H9 (cell line): ENCODE data around the gene TRIM65. TPM values are rescaled to one million over a fixed set of nuclear protein-coding genes. Genes with fewer than 3 reads are reported as not detected.

ENCODE experiments used
- DNase-seq: peaks from one replicate; pipeline ENCODE4 v3.0.0-alpha.2; 2017
- H2AFZ ChIP-seq: one replicate; pipeline ENCODE4 v1.6.1; 2013; ENCODE audit warnings: mild to moderate bottlenecking, low read length, control low read depth, moderate library complexity
- H2AK5ac ChIP-seq: 2 replicates; pipeline ENCODE4 v1.6.1; 2013; ENCODE audit warnings: low read length, control low read depth, mixed read lengths; ENCODE audit not compliant: insufficient read length
- H2BK120ac ChIP-seq: one replicate; pipeline ENCODE4 v1.6.1; 2013; ENCODE audit warnings: low read depth, mild to moderate bottlenecking, low read length, control low read depth, inconsistent platforms; ENCODE audit not compliant: poor library complexity, severe bottlenecking
- H2BK12ac ChIP-seq: 2 replicates; pipeline ENCODE4 v1.6.1; 2013; ENCODE audit warnings: low read length, control low read depth, mixed read lengths, low read depth; ENCODE audit not compliant: insufficient read length
- H2BK15ac ChIP-seq: 2 replicates; pipeline ENCODE4 v1.6.1; 2013; ENCODE audit warnings: low read depth, low read length, control low read depth
- H2BK20ac ChIP-seq: one replicate; pipeline ENCODE4 v1.6.1; 2013; ENCODE audit warnings: low read depth, mild to moderate bottlenecking, low read length, control low read depth, inconsistent platforms; ENCODE audit not compliant: poor library complexity, severe bottlenecking
- H2BK5ac ChIP-seq: 2 replicates; pipeline ENCODE4 v1.6.1; 2013; ENCODE audit warnings: low read length, control low read depth, mixed read lengths; ENCODE audit not compliant: insufficient read length
- H3K14ac ChIP-seq: 2 replicates; pipeline ENCODE4 v1.6.1; 2013; ENCODE audit warnings: low read length, control low read depth; ENCODE audit not compliant: insufficient read depth
- H3K18ac ChIP-seq: 2 replicates; pipeline ENCODE4 v1.6.1; 2013; ENCODE audit warnings: low read depth, mild to moderate bottlenecking, mixed read lengths, low read length, control low read depth; ENCODE audit not compliant: insufficient read length
- H3K23ac ChIP-seq: 2 replicates; pipeline ENCODE4 v1.6.1; 2013; ENCODE audit warnings: low read length, control low read depth, mixed read lengths, low read depth; ENCODE audit not compliant: insufficient read length
- H3K23me2 ChIP-seq: 2 replicates; pipeline ENCODE4 v1.6.1; 2013; ENCODE audit warnings: low read depth, mild to moderate bottlenecking, mixed read lengths, low read length, control low read depth; ENCODE audit not compliant: insufficient read length, poor library complexity, severe bottlenecking
- H3K27ac ChIP-seq: 2 replicates; pipeline ENCODE4 v1.5.1; 2013; ENCODE audit warnings: low read length, control low read depth, mixed read lengths, low read depth; ENCODE audit not compliant: insufficient read length
- H3K27me3 ChIP-seq: 2 replicates; pipeline ENCODE4 v1.6.1; 2013; ENCODE audit warnings: low read length, control low read depth, inconsistent platforms; ENCODE audit not compliant: insufficient read depth
- H3K4ac ChIP-seq: 2 replicates; pipeline ENCODE4 v1.6.1; 2013; ENCODE audit warnings: low read depth, mild to moderate bottlenecking, control low read depth, inconsistent platforms, low read length, moderate library complexity
- H3K4me1 ChIP-seq: 2 replicates; pipeline ENCODE4 v1.6.1; 2013; ENCODE audit warnings: low read length, control low read depth, inconsistent platforms; ENCODE audit not compliant: insufficient read depth
- H3K4me2 ChIP-seq: 2 replicates; pipeline ENCODE4 v1.6.1; 2013; ENCODE audit warnings: low read length, control low read depth, mixed read lengths; ENCODE audit not compliant: insufficient read length, insufficient read depth
- H3K56ac ChIP-seq: 2 replicates; pipeline ENCODE4 v1.6.1; 2013; ENCODE audit warnings: low read depth, mild to moderate bottlenecking, mixed read lengths, low read length, control low read depth; ENCODE audit not compliant: insufficient read length
- H3K79me1 ChIP-seq: 2 replicates; pipeline ENCODE4 v1.6.1; 2013; ENCODE audit warnings: low read depth, mild to moderate bottlenecking, moderate library complexity, low read length, control low read depth, inconsistent platforms; ENCODE audit not compliant: insufficient read depth, poor library complexity, severe bottlenecking
- H3K79me2 ChIP-seq: 2 replicates; pipeline ENCODE4 v1.6.1; 2013; ENCODE audit warnings: low read length, control low read depth, inconsistent platforms; ENCODE audit not compliant: insufficient read depth
- H3K9ac ChIP-seq: 2 replicates; pipeline ENCODE4 v1.6.1; 2013; ENCODE audit warnings: low read length, control low read depth, mixed read lengths; ENCODE audit not compliant: insufficient read length; ENCODE audit errors: extremely low read depth
- H3K9me3 ChIP-seq: one replicate; pipeline ENCODE4 v1.6.1; 2013; ENCODE audit warnings: low read depth, low read length, inconsistent platforms; ENCODE audit not compliant: control insufficient read depth
- H3T11ph ChIP-seq: one replicate; pipeline ENCODE4 v1.6.1; 2013; ENCODE audit warnings: mild to moderate bottlenecking, low read length, control low read depth, inconsistent platforms
- H4K20me1 ChIP-seq: one replicate; pipeline ENCODE4 v1.6.1; 2013; ENCODE audit not compliant: control insufficient read depth, insufficient read length, insufficient read depth
- H4K5ac ChIP-seq: 2 replicates; pipeline ENCODE4 v1.6.1; 2013; ENCODE audit warnings: low read depth, mild to moderate bottlenecking, mixed read lengths, low read length, control low read depth; ENCODE audit not compliant: insufficient read length
- H4K8ac ChIP-seq: replicated peaks from 2 replicates; pipeline ENCODE4 v1.6.1; 2013; ENCODE audit warnings: low read length, control low read depth, mixed read lengths, low read depth; ENCODE audit not compliant: insufficient read length
- H4K91ac ChIP-seq: 2 replicates; pipeline ENCODE4 v1.6.1; 2013; ENCODE audit warnings: low read depth, mild to moderate bottlenecking, moderate library complexity, mixed read lengths, low read length, control low read depth; ENCODE audit not compliant: insufficient read length
- H3K27ac Mint-ChIP-seq, 3 experiments: 2 replicates in 2 of 3; 3 replicates in 1 of 3; pipeline ENCODE4 v1.8.0; 2020 to 2021; ENCODE audit warnings: mixed read lengths in 3 of 3, mild to moderate bottlenecking in 1 of 3, moderate library complexity in 1 of 3
- H3K27me3 Mint-ChIP-seq: 2 replicates; pipeline ENCODE4 v1.8.0; 2021; ENCODE audit warnings: low read depth, mild to moderate bottlenecking, moderate library complexity, mixed read lengths
- H3K36me3 Mint-ChIP-seq, 3 experiments: 2 replicates in 2 of 3; 3 replicates in 1 of 3; pipeline ENCODE4 v1.8.0; 2020 to 2021; ENCODE audit warnings: low read depth in 3 of 3, mixed read lengths in 3 of 3; ENCODE audit not compliant: insufficient read depth in 1 of 3
- H3K4me1 Mint-ChIP-seq, 2 experiments: 2 replicates each; pipeline ENCODE4 v1.8.0; 2020; ENCODE audit warnings: mixed read lengths in 2 of 2
- H3K4me3 Mint-ChIP-seq, 2 experiments: 2 replicates in 1 of 2; 3 replicates in 1 of 2; pipeline ENCODE4 v1.8.0; 2020 to 2021; ENCODE audit warnings: mild to moderate bottlenecking in 2 of 2, mixed read lengths in 2 of 2, moderate library complexity in 1 of 2
- H3K9me3 Mint-ChIP-seq, 2 experiments: 2 replicates in 1 of 2; 3 replicates in 1 of 2; pipeline ENCODE4 v1.8.0; 2020; ENCODE audit warnings: mild to moderate bottlenecking in 2 of 2, mixed read lengths in 2 of 2, moderate library complexity in 1 of 2
- WGBS: extraction: QIAGEN DNeasy Blood & Tissue Kit; methylation state at CpG from one replicate; pipeline ENCODE4 v1.1.7; 2013; ENCODE audit warnings: missing lambda C conversion rate, low lambda C conversion rate, mixed read lengths; ENCODE audit not compliant: insufficient read length; ENCODE audit errors: extremely low coverage; 5-methylcytosine and 5-hydroxymethylcytosine counted together
- total RNA-seq: library from RNA; stranded (reverse); gene quantifications from 2 replicates; pipeline ENCODE4 v1.2.1, GENCODE V29; 2021
- TF ChIP-seq, protein P1 (sequence below): fragments of 200-600 bp; sonication (generic); conservative IDR thresholded peaks from 3 replicates; pipeline ENCODE4 v1.8.0; 2021; ENCODE audit warnings: antibody characterized with exemption, mild to moderate bottlenecking

TRIM65 gene
- total RNA-seq, 1 experiment from 2014 or later, result 34.1 TPM

GRCh38 chr17:75847614-75848522 is 48.9 kb downstream of the TRIM65 start:
- Histone ChIP-seq H4K20me1 (peaks cover 2% of the 10 kb centered on the region), H3T11ph (no peak overlapping the region), H2AFZ (no peak overlapping the region), H3K23ac (no peak overlapping the region), H2BK5ac (no peak overlapping the region), H2BK15ac (no peak overlapping the region), H3K79me2 (no peaks in the 10 kb centered on the region), H4K8ac (no peak overlapping the region), H2BK20ac (no peak overlapping the region), H3K79me1 (no peaks in the 10 kb centered on the region), H2BK12ac (no peak overlapping the region), H2AK5ac (no peak overlapping the region), H3K14ac (no peak overlapping the region), H3K27me3 (no peaks in the 10 kb centered on the region), H3K4me1 (no peaks in the 10 kb centered on the region), H3K27ac (no peak overlapping the region), H3K4me2 (no peak overlapping the region), H4K91ac (no peak overlapping the region), H3K18ac (no peak overlapping the region), H3K4ac (no peak overlapping the region), H3K56ac (no peak overlapping the region), H3K23me2 (no peaks in the 10 kb centered on the region), H2BK120ac (no peak overlapping the region), H3K9me3 (no peaks in the 10 kb centered on the region), H4K5ac (no peak overlapping the region), H3K9ac (no peak overlapping the region)
- H3K27ac Mint-ChIP-seq, result peak overlapping the region in 2 of 3 experiments; percentile 71 to 93; a peak in 2 of 7 replicates
- H3K4me3 Mint-ChIP-seq, result no peak overlapping the region
- peaks cover 5 to 20% of the 10 kb centered on the region in 2 experiments; a peak in 3 of 4 replicates for H3K4me1 Mint-ChIP-seq
- TF ChIP-seq, protein P1, sequence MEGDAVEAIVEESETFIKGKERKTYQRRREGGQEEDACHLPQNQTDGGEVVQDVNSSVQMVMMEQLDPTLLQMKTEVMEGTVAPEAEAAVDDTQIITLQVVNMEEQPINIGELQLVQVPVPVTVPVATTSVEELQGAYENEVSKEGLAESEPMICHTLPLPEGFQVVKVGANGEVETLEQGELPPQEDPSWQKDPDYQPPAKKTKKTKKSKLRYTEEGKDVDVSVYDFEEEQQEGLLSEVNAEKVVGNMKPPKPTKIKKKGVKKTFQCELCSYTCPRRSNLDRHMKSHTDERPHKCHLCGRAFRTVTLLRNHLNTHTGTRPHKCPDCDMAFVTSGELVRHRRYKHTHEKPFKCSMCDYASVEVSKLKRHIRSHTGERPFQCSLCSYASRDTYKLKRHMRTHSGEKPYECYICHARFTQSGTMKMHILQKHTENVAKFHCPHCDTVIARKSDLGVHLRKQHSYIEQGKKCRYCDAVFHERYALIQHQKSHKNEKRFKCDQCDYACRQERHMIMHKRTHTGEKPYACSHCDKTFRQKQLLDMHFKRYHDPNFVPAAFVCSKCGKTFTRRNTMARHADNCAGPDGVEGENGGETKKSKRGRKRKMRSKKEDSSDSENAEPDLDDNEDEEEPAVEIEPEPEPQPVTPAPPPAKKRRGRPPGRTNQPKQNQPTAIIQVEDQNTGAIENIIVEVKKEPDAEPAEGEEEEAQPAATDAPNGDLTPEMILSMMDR, result no peak
- no CpG with 5 or more reads among the region's 25 CpGs for WGBS
- no peak for DNase-seq
- no peaks in the 10 kb centered on the region for H3K9me3 Mint-ChIP-seq
- H3K27me3 Mint-ChIP-seq, result no peaks in the 10 kb centered on the region
- H3K36me3 Mint-ChIP-seq, result peaks cover 24 to 58% (median 56%) of the 10 kb centered on the region in 3 experiments
